HG02884 (cell line): ENCODE measurements around the gene ANAPC5.

ENCODE experiments used
- ATAC-seq: cut with Tn5 transposase; IDR thresholded peaks from one replicate; pipeline ENCODE4 v1.9.1; 2021; ENCODE audit warnings: mild to moderate bottlenecking, moderate library complexity; ENCODE audit not compliant: unreplicated experiment

The ANAPC5 gene

DNA sequence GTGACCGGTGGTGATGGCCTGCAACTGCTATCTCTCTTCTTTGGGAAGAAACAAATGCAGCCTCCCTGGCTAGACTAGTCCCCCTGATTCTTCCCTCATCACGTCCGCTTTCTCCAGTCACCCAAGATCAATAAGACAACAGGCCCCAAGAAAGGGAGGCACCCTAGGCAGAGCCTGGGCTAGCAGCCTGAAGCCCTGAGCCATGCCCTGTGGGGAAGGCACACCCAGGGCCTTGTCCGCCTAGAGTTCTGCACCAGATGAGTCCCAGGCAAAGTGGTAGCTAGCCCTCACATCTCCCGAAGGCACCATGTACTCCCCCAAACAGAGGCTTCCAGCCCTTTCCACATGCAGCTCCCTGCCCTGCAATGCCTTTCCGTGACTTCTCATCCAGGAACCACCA is 90.8 kb downstream of the ANAPC5 start:
- ATAC-seq: no peak

DNA sequence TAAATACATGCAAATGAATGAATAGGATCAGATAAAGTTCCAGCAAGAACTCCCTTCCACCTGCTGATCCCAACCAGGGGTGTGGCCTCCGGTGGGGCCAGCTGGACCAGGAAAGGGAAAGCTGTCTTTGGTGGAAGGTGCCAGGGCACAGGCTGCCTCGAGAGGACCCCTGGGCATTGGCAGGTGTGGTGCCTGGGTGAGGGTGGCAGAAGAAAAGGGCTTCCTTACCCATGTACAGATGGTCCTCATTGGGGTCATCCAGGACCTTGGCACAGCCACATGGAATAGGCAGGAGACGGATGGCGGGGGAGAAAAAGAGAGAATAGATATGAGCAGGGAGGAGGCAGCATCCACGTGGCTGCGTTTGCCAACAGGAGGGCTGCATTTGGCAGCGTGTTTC is 92.1 kb downstream of the ANAPC5 start:
- ATAC-seq: no peak

DNA sequence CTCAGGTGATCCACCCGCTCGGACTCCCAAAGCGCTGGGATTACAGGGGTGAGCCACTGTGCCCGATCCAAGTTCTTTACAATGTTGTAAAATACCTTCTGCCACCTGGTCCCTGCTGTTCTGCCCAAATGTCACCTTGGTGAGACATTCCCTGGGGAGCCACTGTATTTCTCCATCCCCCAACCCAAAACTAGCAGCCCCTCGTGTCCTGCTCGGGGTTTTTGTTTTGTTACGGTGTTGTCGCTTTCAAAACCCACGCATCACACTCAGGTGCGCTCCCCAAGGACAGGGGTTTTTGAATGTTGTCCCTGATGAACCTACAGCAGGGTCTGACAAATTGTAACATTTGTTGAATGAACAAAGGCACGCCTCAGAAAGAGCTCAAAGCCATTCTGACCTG is 93.1 kb downstream of the ANAPC5 start:
- ATAC-seq: no peak
